ENCODE data around the gene PPA2.

DNA sequence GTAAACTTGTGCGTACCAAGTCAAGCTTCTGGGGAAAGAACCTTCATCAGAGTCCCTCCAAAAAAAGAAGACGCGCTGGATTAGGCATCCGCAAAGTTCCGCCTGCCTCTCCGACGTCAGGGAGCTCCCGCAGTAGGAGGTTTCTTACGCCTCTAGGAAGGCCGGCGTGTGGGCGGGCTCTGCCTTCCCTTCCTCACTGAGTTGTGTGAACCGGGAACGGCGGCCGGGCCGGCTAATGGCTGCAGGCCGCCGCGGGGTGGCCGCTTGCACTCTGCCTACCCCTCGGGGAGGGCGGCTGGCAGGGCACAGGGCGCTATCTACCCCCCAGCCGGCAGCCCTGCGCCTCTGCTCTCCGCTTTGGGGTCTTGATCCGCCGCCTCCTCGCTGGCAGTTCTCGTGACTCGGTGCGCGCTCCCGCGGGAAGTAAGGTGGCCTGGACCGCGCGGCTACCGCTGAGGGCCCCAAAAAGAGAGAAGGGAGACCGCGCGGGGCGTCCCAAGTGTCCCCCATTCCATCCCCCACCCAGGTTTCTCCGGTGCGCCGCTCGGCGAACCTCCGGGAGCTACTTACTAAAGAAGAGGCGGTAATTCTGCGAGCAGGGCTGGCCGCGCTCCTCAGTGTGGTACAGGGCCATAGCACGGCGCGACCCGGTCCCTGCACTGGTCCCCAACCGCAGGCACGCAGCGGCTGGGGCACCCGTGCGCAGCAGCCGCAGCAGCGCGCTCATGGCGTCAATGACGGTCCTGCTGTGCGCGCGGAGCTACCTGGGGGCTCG is at the start of gene PPA2:
- TF ChIP-seq POLR2A (IDR thresholded peaks at IDR 0.05): peak; percentile 14 to 67
- TF ChIP-seq, protein P1, sequence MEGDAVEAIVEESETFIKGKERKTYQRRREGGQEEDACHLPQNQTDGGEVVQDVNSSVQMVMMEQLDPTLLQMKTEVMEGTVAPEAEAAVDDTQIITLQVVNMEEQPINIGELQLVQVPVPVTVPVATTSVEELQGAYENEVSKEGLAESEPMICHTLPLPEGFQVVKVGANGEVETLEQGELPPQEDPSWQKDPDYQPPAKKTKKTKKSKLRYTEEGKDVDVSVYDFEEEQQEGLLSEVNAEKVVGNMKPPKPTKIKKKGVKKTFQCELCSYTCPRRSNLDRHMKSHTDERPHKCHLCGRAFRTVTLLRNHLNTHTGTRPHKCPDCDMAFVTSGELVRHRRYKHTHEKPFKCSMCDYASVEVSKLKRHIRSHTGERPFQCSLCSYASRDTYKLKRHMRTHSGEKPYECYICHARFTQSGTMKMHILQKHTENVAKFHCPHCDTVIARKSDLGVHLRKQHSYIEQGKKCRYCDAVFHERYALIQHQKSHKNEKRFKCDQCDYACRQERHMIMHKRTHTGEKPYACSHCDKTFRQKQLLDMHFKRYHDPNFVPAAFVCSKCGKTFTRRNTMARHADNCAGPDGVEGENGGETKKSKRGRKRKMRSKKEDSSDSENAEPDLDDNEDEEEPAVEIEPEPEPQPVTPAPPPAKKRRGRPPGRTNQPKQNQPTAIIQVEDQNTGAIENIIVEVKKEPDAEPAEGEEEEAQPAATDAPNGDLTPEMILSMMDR (IDR thresholded peaks at IDR 0.05): peak in 1 of 3 experiments; percentile 80
- peak; percentile 66 to 89 for TF ChIP-seq POLR2AphosphoS5 (IDR thresholded peaks at IDR 0.05; ENCODE audit: insufficient read depth in 1 of 2, low read depth in 1 of 2)

Data from vagina (tissue), 2 donors.